ENCODE results near the gene TUBA1B. TPM values are rescaled to one million over a fixed set of nuclear protein-coding genes. Genes with fewer than 3 reads are reported as not detected.

The TUBA1B gene
- total RNA-seq, 4 donors from 2014 or later = 124 to 1,632 (median 402) TPM

- ATAC-seq = peak in 1 of 2 donors; percentile 2
- Histone ChIP-seq H3K27me3 (no peaks in the 10 kb centered on the region), H3K36me3 (peaks cover 0 to 3% of the 10 kb centered on the region in 2 donors), H3K4me3 (peak overlapping the region; percentile 42 to 99 (median 99)), H3K27ac (peak overlapping the region; percentile 92 to 100 (median 100)), H3K4me1 (peaks cover 37 to 42% of the 10 kb centered on the region in 2 donors), H3K9me3 (no peaks in the 10 kb centered on the region)
- in situ Hi-C loops (cut with MboI; ENCODE audit: low sequenced_read_pairs in 4 of 4) (loop anchor here in 2 of 4 donors (10.0 kb wide), 1 partner anchor 46 kb away; the partner anchor contains the start of genes KMT2D (in 2 of the 2) and RHEBL1 (in 2 of the 2)), intact Hi-C loops (cut with DNase I; ENCODE audit: low total_unique reads) (loop anchor here (2.0 kb wide), 2 partner anchors 40 to 50 kb away; partner anchors contain the start of gene KMT2D)
- no peak for DNase-seq
- TF ChIP-seq POLR2A (IDR thresholded peaks at IDR 0.05) = no peak
- TF ChIP-seq, protein P1, sequence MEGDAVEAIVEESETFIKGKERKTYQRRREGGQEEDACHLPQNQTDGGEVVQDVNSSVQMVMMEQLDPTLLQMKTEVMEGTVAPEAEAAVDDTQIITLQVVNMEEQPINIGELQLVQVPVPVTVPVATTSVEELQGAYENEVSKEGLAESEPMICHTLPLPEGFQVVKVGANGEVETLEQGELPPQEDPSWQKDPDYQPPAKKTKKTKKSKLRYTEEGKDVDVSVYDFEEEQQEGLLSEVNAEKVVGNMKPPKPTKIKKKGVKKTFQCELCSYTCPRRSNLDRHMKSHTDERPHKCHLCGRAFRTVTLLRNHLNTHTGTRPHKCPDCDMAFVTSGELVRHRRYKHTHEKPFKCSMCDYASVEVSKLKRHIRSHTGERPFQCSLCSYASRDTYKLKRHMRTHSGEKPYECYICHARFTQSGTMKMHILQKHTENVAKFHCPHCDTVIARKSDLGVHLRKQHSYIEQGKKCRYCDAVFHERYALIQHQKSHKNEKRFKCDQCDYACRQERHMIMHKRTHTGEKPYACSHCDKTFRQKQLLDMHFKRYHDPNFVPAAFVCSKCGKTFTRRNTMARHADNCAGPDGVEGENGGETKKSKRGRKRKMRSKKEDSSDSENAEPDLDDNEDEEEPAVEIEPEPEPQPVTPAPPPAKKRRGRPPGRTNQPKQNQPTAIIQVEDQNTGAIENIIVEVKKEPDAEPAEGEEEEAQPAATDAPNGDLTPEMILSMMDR (IDR thresholded peaks at IDR 0.05 in 4 of 5, conservative IDR thresholded peaks at IDR 0.05 in 1 of 5) = no peak
Measured at GRCh38 chr12:49111206-49111605, 20.0 kb downstream of the TUBA1B start.

- peak within 1 kb of the TSS; percentile 81 to 99 (median 99) for H3K4me3 ChIP-seq
- intact Hi-C loops (cut with DNase I; ENCODE audit: low total_unique reads) (loop anchor here (1.0 to 2.0 kb wide), 4 partner anchors 20 to 92 kb away; partner anchors contain the start of genes KMT2D and PRKAG1), in situ Hi-C loops (cut with MboI; ENCODE audit: low sequenced_read_pairs in 4 of 4) (loop anchor here in 2 of 4 donors (10.0 kb wide), 1 partner anchor 46 kb away; the partner anchor contains the start of genes KMT2D (in 2 of the 2) and RHEBL1 (in 2 of the 2))
- peaks cover 0 to 9% of the 10 kb centered on the region in 2 donors for H3K36me3 ChIP-seq
- ATAC-seq (peak; percentile 97 to 98), DNase-seq (peak; percentile 97 to 98)
- no peaks in the 10 kb centered on the region for H3K27me3 ChIP-seq
- peak; percentile 80 to 97 for TF ChIP-seq POLR2A (IDR thresholded peaks at IDR 0.05)
- TF ChIP-seq, protein P1 (IDR thresholded peaks at IDR 0.05 in 4 of 5, conservative IDR thresholded peaks at IDR 0.05 in 1 of 5) = peak; percentile 50 to 67 (median 56)
- no peaks in the 10 kb centered on the region for H3K9me3 ChIP-seq
- peak within 1 kb of the TSS; percentile 92 to 100 (median 100) for H3K27ac ChIP-seq
- peaks cover 43 to 48% of the 10 kb centered on the region in 2 donors for H3K4me1 ChIP-seq
Measured at GRCh38 chr12:49110464-49111155, 20.6 kb downstream of the TUBA1B start, which contains the start of gene LMBR1L. Gene LMBR1L, minus strand, starts transcription at chr12:49110847. Its CDS starts 292 bp downstream, at chr12:49110555.

DNA sequence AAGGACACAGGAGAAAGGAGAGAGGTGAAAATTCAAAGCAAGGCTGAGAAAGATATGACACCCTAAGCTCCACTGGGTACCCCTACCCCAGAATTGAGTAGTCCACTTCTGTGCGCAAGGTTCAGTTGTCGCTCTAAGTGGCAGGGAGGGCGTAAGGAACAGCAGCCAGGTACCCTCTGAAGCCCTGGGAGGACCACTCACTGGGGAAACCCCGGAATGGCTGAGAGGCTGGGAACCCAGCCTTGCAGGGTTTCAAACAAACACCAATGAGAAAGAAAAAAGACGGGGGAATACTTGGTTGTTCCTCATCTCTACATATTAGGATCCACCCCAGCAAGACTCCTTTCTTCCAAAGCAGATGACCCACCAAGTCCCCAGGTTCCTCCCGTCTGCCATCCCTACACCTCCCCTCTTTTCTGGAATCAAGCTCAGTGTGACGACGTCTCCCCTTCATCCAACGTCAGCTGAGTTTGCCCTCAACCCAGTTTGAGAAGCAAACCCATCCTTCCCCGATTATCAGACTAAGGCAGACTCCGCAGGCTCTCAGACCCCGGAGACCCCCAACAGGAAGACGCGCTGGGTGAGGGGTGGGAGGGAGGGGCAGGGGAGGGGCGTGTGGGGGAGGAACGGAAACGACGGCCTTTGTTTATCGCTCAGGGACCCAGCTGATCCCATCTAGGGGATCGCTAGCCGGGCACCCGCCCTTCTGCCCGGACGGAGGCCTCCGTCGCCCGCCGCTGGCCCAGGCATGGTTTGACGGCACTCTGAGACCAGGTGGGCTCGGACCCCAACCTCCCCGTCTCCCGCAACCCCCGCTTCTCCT lies 21.3 kb downstream of the TUBA1B start:
- H3K36me3 ChIP-seq = peaks cover 0 to 11% of the 10 kb centered on the region in 2 donors
- DNase-seq = peak; percentile 16 to 21
- in situ Hi-C loops (cut with MboI; ENCODE audit: low sequenced_read_pairs in 4 of 4) (loop anchor here in 2 of 4 donors (10.0 kb wide), 1 partner anchor 45 kb away; the partner anchor contains the start of genes KMT2D (in 2 of the 2) and RHEBL1 (in 2 of the 2)), intact Hi-C loops (cut with DNase I; ENCODE audit: low total_unique reads) (loop anchor here (1.0 to 2.0 kb wide), 4 partner anchors 20 to 92 kb away; partner anchors contain the start of genes KMT2D and PRKAG1)
- H3K4me3 ChIP-seq = peak overlapping the region; percentile 81 to 99 (median 99)
- H3K4me1 ChIP-seq = peaks cover 49 to 53% of the 10 kb centered on the region in 2 donors
- H3K27ac ChIP-seq = peak overlapping the region; percentile 92 to 100 (median 100)
- no peaks in the 10 kb centered on the region for H3K9me3 ChIP-seq
- peak; percentile 22 to 38 for ATAC-seq
- TF ChIP-seq, protein P1 (IDR thresholded peaks at IDR 0.05 in 4 of 5, conservative IDR thresholded peaks at IDR 0.05 in 1 of 5) = no peak
- TF ChIP-seq POLR2A (IDR thresholded peaks at IDR 0.05) = no peak
- no peaks in the 10 kb centered on the region for H3K27me3 ChIP-seq

DNA sequence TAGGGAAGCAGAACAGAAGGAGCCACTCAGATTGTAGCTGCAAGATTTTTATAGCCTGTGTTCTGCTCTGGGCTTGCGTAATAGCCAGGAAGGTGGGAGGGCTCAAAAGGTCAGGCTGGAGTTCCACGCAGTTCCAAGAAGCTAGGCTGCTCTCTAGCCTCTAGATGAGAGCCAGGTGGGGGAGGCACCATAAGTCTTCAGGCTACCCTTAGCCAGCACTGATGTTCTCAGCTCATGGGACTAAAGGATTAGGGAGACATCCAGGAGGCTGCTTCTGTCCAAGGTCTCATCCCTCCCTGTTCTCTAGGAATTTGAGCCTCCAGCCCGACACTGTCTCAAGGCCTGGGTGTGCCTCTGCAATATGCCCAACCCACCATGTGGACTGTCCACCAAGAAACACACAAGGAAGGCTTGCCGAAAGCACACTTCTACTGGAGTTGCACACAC lies 22.2 kb downstream of the TUBA1B start:
- intact Hi-C loops (cut with DNase I; ENCODE audit: low total_unique reads) = no loop called here
- no peaks in the 10 kb centered on the region for H3K27me3 ChIP-seq
- peak; percentile 35 to 56 for ATAC-seq

More for the DNA sequence above, 22.2 kb downstream of the TUBA1B start:
- Histone ChIP-seq H3K9me3 (no peaks in the 10 kb centered on the region), H3K4me3 (peak overlapping the region; percentile 81 to 99 (median 99)), H3K4me1 (peaks cover 50 to 53% of the 10 kb centered on the region in 2 donors), H3K27ac (peak overlapping the region; percentile 92 to 100 (median 100)), H3K36me3 (peaks cover 0 to 17% of the 10 kb centered on the region in 2 donors)
- in situ Hi-C loops (cut with MboI; ENCODE audit: low sequenced_read_pairs in 4 of 4) = no loop called here
- DNase-seq = peak; percentile 40 to 70
- peak in 1 of 2 donors; percentile 30 for TF ChIP-seq POLR2A (IDR thresholded peaks at IDR 0.05)
- TF ChIP-seq, protein P1 (IDR thresholded peaks at IDR 0.05 in 4 of 5, conservative IDR thresholded peaks at IDR 0.05 in 1 of 5) = no peak

Data from gastrocnemius medialis (tissue), 4 donors.